Stimulated activated CD8-positive, alpha-beta memory T cell treated with anti-CD3 and anti-CD28 coated beads, Interleukin-4, amount 100 ng/mL, for 48 hours (primary cell): Measurements from ENCODE around the gene FBXO24.
A peak's percentile ranks its signal among the peaks of the same experiment; 100 is the strongest.

Experiments used
- DNase-seq: peaks from one replicate; pipeline ENCODE4 v3.0.0-alpha.2; 2020

Gene FBXO24

DNA sequence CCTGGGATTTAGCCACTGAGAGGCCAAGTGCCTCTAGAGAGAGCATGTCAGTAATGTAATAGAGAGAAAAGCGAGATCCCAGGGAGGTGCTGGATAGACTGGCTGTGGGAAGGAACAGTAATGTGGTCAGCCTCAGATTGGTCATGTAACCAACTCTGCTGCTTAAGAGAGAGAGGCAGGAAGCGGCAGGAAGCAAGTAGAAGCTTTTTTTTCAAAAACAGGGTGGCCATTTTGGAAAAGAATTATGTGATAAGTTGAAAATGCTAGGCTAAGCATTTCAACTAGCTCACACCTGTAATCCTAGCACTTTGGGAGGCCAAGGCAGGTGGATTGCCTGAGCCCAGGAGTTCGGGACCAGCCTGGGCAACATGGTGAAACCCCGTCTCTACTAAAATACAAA, 12.3 kb downstream of the FBXO24 start:
- no peak for DNase-seq

DNA sequence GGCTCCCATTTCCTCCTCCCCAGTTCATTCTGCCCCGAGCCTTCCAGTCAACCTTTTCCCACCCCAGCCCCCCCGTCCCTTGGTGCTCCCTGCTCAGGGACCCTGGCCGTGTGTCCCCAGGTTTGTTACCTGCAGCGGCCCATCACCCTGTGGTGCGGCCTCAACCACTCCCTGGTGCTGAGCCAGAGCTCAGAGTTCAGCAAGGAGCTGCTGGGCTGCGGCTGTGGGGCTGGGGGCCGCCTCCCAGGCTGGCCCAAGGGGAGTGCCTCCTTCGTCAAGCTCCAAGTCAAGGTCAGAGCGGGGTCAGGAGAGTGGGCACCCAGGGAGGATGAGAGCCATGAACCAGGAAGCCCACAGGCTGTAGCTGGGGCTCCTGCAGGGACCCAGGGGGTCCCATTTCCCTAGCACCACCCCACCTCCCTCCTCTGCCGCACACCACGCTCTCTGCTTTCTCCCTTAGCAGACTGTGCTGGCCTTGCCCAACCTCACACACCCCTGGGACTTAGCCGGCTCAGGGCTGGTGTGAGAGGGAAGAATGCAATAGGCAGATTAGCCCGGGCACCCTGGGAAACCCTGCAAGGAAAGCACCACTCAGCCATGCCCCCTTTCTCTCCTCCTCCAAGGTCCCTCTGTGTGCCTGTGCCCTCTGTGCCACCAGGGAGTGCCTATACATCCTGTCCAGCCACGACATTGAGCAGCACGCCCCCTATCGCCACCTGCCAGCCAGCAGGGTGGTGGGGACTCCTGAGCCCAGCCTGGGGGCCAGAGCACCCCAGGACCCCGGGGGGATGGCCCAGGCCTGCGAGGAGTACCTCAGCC, 14.0 kb downstream of the FBXO24 start:
- no peak for DNase-seq

DNA sequence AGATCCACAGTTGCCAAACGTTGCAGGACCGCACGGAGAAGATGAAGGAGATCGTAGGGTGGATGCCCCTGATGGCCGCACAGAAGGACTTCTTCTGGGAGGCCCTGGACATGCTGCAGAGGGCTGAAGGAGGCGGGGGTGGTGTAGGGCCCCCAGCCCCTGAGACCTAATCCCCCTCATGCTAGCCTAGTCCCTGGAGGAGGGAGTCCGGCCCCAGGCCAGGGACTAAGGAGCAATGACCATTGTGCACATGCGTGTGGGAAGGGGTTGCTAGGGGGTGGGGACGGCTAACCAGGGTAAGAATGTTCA, 14.6 kb downstream of the FBXO24 start:
- DNase-seq: no peak

DNA sequence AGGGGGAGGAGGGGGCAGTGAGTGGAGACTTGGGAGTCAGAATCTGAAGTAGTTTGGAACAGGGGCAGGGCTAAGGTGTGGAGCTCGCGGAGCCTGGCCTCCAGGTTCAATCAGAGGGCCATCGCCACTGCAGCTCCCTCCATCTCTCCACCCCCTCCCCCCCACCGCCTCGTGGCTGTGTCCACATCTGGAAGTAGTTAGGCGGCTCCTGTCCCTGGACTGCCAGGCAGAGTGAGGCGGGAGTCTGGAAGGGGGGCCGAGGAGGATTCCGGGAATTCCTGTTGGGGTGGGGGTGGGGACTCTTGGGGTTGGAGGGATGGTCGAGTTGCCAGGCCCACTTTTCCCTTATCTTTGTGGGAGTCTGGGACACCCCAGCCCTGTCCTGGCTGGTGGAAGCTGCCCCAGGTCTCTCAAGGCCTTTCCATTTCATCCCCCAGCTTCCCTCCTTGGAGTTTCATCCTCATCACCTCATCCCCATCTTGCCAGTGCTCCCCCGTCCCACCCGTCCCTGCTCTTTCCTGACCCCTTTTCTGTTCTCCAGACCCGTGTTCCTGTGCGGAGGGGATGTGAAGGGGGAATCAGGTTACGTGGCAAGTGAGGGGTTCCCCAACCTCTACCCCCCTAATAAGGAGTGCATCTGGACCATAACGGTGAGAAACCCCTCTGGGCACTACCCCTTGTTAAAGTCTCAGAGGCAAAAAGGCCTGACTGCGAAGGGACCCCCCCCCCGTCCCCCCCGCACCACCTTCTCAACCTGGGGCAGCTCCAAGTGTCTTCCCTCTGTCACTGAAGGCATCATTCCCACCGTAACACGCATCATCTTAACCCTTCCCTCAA, 17.0 kb downstream of the FBXO24 start:
- DNase-seq: no peak

DNA sequence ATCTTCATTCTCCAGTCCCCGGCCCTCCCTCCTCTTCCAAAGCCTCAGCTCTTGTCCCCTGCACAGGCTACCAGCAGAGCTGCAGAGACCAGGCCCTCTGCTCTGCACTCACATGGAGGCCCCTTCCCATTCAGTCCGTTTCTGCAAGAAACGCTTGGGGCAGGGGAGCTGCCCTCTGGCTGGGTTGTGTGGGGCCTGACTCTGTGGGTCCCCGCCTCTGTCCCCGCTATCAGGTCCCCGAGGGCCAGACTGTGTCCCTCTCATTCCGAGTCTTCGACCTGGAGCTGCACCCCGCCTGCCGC, 17.5 kb downstream of the FBXO24 start:
- DNase-seq: no peak

DNA sequence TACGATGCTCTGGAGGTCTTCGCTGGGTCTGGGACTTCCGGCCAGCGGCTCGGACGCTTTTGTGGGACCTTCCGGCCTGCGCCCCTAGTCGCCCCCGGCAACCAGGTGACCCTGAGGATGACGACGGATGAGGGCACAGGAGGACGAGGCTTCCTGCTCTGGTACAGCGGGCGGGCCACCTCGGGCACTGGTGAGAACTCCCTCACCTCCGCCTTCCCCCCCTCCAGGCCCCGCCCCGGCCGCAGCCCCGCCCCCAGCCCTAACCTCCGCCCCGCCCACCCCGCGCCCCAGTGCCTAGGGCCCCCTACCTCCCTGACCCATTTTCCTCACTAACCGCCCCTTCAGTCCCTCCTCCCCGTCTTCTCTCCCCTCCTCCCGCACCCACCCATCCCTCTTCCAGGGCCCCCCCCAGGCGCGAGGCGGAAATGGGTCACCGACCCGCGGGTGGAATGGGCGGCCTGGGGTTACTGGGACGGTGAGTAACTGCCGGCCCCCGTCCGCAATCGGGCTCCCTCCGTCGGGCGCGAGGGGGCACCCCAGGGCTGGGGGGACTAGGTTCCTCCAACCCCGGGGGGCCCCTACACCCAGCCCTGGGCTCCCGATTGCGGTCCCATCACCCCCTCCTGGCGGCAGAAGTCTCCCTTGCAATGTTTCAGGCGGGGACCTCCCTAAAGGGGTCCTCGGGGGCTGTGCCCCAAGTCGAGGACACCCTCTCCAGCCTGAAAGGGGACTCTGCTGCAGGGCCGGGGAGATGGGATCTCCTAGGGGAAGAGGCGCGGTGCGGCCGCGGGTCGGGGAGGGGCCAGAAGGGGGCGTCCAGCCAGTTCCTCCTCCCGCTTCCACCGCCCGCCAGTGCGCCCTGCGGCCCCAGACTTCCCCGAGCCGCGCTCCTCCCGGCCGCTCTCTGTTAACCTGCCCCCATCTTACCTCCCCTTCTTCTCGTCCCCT, 18.2 kb downstream of the FBXO24 start:
- DNase-seq: peak; percentile 87

DNA sequence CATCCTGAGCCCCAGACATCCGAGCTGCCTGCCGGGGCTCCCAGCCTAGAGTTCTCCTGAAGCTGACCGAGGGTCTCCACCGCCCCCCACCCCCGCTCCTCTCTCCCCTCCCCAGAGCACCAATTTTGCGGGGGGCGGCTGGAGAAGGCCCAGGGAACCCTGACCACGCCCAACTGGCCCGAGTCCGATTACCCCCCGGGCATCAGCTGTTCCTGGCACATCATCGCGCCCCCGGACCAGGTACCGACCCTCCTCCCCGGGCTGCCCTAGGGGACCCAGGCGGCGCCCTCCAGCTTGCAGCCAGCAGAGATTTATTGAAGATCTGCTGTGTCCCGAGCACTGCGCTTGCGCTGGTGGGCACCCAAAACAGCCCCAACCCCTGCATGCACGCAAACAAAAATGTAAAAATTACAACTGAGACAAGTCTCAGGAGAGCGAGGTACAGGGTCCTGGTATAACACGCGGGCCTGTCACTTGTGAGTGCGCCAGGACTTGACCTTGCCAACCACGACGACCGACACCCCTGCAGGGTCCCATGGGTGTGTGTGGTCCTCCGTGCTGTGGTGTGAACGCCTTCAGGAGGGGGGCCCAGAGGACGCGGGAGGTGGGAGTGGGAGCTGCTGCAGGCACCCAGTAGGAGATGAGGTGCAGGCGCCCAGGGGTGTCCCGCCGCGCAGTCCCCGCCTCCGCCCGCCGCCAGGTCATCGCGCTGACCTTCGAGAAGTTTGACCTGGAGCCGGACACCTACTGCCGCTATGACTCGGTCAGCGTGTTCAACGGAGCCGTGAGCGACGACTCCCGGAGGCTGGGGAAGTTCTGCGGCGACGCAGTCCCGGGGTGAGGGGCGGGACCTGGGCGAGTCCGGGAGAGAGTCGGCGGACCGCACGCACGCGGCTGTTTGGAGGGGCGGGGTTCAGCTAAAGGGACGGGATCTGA, 19.1 kb downstream of the FBXO24 start:
- DNase-seq: peak; percentile 70

DNA sequence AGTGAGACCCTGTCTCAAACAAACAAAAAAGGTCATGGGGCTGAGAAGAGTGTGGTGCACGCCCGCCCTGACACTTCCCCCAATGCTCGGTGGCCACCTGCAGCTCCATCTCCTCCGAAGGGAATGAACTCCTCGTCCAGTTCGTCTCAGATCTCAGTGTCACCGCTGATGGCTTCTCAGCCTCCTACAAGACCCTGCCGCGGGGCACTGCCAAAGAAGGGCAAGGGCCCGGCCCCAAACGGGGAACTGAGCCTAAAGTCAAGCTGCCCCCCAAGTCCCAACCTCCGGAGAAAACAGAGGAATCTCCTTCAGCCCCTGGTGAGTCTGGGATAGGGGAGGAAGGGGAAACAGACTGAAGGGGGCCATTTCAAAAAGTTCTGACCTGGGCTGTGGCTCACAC, 20.2 kb downstream of the FBXO24 start:
- DNase-seq: no peak

DNA sequence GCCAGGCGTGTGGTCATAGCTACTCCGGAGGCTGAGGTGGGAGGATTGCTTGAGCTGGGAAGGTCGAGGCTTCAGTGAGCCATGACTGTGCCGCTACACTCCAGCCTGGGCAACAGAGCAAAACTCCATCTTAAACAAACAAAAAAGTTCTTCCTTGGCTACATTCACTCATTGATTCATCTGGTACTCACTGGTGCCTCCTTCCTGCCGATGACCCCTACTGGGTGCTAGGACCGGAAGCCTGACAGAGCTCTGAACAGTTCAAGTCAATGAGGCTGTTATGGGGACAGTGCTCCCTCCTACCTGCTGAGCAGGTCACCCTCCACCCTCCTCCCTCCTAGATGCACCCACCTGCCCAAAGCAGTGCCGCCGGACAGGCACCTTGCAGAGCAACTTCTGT, 21.0 kb downstream of the FBXO24 start:
- DNase-seq: no peak

DNA sequence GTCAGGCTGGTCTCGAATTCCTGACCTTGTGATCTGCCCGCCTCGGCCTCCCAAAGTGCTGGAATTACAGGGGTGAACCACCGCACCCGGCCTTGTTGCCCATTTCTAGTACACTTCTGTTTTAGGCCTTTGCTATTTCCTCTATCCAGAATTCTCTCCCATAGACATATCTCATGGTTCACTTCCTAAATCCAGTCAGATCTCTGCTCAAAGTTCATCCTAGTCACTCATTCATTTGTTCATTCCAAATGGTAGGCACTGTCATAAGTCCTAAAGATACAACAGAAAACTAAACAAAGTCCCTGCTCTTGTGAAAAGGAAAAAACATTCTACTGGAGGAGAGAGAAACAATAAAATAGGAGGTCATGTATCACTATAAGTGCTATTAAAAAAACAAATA, 23.8 kb downstream of the FBXO24 start:
- DNase-seq: no peak

DNA sequence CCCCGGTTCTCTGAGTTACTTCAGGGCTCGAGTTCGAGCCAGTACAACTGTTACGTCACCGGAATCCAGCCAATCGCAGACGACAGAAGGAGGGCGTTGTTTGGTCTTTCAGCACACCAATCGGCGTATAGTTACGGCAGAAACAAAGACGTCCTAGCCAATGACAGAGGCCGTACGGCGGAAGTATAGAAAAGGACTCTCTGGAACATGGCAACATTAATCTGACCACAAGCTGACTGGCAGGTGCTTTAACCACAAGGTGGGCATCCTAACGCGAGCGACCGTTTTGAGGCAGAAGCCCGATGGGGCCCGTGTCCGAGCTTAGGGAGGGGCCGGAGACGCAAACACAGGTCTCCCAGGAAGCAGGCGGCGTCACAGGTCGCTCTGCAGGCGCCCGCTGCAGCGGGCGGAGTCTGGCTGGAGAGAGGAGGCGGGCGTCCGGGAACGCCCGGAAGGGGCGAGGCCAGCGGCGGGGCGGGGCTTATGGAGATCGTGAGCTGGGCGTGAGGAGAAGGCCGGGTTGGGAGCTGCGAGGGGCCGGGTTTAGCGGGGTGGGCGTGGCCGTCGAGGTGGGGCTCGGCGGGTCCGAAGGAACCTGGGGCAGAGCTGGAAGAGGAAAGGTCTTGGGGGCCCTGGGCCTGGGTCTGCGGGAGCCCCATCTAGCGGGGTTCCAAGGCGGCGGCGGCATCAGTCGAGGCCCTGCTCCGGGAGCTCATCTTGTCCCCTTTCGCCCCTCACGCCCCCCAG, 26.0 kb downstream of the FBXO24 start, which contains the start of gene MOSPD3:
MOSPD3 (plus strand) TSS at position 558 of the 747 bp plus-strand sequence. CDS start 252 bp downstream, outside the sequence.
- peak; percentile 99 for DNase-seq

DNA sequence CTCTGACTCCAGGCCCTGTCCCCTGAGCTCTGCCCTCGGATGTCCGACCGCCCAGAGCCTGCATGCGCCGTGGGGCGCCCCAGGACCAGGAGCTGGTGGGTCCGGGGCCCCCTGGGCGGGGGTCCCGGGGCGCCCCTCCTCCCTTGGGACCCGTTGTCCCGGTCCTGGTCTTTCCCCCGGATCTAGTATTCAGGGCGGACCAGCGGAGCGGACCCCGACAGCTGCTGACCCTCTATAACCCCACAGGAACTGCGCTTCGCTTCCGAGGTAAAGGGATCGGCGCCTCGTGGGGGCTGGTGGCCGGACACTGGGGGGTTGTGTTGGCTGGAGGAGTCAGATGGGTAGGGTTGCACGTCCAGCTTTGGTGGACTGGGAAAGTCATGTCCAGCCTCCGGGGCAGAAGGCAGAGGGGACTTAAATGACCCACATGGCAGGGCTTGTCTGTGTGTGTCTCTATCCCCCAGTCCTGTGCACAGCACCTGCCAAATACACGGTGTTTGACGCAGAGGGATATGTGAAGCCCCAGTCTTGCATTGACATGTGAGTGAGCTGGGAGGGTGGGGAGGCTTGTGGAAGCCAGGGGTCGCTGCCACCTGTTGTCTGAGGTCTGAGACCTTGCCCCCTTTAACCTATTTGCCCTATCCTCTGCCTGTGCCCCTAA, 26.7 kb downstream of the FBXO24 start:
- no peak for DNase-seq

DNA sequence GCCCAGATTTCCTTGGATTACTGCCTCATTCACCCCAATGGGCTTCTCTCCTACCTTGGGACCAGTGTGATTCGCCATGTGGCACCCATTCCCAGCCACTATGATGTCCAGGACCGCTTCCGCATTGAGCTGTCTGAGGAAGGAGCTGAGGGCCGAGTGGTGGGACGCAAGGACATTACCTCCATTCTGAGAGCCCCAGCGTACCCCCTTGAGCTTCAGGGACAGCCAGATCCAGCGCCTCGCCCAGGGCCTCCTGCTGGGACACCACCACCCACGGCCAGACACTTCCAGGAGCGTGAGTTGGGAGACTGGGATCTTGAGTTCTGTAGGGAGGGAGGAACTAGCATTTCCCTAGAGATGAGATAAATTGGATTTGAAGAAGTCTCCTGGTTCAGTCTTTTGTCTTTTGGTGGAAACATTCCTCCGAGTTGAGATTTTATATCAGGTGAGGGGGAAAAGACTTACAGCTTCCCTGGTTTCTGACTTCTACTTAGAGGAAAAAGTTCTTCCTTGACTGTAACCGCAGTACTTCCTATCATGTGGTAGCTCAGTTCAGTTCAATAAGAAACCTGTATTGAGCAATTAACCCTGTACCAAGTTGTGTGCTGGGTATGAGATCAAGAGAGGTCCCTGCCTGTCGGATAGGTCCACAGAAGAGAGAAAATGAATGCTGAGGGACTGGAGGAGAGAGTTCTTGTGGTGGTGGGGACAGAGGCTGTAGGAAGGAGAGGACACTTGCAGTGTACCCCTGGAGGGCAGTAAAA, 27.5 kb downstream of the FBXO24 start:
- no peak for DNase-seq

DNA sequence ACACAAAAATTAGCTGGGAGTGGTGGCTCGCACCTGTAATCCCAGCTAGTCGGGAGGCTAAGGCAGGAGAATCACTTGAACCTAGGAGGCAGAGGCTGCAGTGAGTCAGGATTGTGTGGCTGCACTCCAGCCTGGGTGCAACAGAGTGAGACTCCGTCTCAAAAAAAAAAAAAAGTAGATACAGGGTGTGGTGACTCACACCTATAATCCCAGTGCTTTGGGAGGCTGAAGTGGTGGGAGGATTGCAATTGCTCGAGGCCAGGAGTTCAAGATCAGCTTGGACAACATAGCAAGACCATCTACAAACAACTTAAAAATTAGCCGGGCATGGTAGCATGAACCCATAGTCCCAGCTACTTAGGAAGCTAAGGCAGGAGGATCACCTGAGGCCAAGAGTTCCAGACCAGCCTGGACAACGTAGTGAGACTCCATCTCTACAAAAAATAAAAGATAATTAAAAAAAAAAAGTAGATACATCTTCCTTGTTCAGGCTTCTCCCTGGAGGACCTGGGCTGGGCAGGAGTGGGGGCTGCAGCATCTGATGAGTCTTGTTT, 28.3 kb downstream of the FBXO24 start:
- DNase-seq: no peak

DNA sequence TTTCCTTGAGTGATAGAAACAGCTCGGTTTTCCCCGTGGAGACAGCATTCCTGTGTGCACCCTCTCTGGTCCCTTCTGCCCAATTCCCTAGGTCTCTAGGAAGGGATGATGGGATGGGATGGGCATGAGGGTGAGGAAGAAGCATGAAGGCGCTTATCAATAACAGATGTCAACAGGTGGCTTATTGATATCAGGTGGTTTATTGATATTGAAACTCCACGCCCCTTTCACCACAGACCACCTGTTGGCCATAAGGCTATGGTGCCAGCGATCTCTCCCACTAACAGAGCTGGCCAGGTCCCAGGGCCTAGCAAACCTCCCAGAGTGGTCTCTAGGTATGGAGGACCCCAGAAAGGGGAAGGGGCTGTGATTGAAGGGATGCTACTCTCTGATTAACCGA, 34.1 kb downstream of the FBXO24 start:
- DNase-seq: no peak

DNA sequence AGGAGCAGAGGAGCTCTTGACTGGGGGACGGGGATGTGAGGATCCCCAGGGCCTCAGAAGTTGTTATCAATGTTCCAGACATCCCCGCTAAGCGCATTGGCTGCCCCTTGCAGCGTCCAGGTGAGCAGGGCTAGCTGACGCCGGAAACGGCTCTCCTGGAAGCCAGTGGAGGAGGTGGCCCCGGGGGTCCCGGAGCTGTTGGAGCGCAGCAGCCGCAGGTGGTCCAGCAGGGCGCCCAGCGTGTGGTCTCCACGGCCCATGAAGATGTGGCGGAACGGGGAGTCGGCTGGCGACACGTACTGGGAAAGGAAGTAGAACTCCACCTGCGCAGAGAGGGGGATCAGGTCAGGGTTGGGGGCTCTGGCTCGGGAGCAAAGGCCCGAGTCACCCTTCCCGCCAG, 34.7 kb downstream of the FBXO24 start:
- DNase-seq: no peak

DNA sequence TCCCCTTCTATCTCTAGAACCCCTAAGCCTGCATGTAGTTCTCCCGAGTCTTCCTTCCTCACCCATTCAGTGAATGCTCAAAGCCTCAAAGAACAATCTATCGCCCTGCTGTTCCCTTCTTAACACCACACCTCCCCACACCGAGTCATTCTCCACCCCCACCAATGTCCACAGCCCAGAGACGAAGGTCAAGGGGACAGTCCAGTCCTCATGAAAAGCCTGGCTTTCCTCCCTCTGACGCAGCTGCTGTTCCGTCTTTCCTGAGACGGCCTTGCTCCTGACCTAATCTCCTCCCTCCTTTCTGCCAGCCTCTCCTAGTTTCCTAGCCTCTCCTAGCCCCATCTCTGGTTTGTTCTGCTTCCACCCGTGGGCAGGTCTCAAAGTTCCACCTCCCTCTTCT, 35.4 kb downstream of the FBXO24 start:
- no peak for DNase-seq

DNA sequence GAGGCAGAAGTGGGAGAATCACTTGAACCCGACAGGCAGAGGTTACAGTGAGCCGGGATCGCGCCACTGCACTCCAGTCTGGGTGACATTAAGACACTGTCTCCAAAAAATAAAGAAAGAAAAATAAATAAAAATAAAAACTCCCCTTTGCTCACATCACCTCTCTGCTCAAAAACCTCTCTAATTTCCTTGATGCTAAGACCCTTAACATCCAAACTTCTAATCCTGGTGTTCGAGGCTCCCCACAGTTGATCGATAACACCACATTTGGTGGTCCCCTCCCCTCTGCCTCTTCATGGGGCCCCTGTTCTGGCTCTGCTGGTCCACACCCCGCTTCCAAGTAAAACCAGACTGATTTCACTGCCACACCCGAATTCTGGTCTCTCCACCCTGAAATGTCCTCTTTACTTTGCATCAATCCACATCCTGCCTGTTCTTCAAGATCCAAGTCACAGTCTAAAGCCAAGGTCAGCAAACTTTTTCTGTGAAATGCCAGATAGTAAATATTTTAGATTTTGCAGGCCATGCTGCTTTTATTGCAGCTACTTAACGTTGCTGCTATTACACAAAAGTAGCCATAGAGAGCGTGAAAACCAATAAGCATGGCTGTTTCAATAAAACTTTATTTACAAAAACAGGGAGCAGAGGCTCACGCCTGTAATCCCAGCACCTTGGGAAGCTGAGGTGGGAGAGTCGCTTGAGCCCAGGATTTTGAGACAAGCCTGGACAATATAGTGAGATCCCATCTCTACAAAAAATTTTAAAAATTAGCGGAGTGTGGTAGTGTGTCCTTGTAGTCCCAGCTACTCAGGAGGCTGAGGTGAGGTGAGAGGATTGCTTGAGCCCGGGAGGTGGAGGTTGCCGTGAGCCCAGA, 38.1 kb downstream of the FBXO24 start:
- no peak for DNase-seq

DNA sequence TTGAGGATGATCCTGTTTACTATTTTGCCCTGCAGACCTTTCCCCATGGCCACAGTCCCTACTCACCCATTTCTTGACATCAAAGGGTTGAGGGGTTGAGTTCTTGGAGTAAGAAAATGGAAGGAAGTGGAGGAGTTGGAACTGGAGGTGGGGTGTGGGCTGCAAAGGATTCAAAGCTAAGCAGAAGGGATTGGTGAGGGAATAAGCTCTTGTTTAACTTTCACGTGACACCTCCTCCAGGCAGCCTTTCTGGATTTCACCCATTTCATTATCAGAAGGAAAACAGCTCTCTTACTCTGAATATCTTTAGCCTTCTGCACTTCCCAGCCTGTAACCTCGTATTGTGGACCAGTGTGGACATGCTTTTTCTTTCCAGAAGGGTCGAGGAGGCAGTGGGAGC, 39.9 kb downstream of the FBXO24 start:
- no peak for DNase-seq
